ENCODE data around the gene C10orf90.

GRCh38 chr10:126618466-126618865, 52.0 kb downstream of the C10orf90 start:
- TF ChIP-seq CTCF (IDR thresholded peaks at IDR 0.05) (no peak), REST (IDR thresholded peaks at IDR 0.05; ENCODE audit: insufficient read depth in 1 of 2, low read depth in 2 of 2, low read length in 1 of 2) (no peak), POLR2AphosphoS5 (IDR thresholded peaks at IDR 0.05; ENCODE audit: low read depth, low read length) (no peak), TCF7L2 (IDR thresholded peaks at IDR 0.05; ENCODE audit: low read depth, low read length) (no peak)
